ENCODE data around the gene TRIP11. TPM values are rescaled to one million over a fixed set of nuclear protein-coding genes. Genes with fewer than 3 reads are reported as not detected.

The TRIP11 gene
- total and polyA plus RNA-seq, 2 donors (not counting 1 experiment from before 2014, with no cell fraction given): 28.6 to 50.4 TPM

DNA sequence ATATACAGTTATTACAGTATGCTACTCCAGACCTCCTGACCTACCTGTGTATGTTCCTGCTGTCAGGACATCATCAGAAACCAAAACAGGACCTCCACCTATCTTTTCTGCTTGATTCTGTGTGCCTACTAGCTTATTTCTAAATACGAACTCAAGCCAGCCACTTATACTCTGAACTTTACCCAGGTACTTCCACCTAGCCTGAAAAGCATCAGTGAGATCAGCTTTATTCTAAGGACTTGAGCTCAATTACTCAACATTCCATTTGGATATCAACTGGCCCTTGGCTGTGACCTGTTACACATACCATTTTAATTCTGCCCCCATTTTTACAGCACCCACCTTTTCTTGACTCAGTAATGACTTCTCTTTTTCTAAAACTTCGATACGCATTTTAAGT, 29.2 kb downstream of the TRIP11 start:
- no peaks in the 10 kb centered on the region for H3K36me3 ChIP-seq (ENCODE audit: control insufficient read depth, insufficient read depth, low read length)
- TF ChIP-seq, protein P1, sequence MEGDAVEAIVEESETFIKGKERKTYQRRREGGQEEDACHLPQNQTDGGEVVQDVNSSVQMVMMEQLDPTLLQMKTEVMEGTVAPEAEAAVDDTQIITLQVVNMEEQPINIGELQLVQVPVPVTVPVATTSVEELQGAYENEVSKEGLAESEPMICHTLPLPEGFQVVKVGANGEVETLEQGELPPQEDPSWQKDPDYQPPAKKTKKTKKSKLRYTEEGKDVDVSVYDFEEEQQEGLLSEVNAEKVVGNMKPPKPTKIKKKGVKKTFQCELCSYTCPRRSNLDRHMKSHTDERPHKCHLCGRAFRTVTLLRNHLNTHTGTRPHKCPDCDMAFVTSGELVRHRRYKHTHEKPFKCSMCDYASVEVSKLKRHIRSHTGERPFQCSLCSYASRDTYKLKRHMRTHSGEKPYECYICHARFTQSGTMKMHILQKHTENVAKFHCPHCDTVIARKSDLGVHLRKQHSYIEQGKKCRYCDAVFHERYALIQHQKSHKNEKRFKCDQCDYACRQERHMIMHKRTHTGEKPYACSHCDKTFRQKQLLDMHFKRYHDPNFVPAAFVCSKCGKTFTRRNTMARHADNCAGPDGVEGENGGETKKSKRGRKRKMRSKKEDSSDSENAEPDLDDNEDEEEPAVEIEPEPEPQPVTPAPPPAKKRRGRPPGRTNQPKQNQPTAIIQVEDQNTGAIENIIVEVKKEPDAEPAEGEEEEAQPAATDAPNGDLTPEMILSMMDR (conservative IDR thresholded peaks at IDR 0.05 in 1 of 2, IDR thresholded peaks at IDR 0.05 in 1 of 2; ENCODE audit: low read depth in 1 of 2, low read length in 2 of 2): no peak
- no peak for TF ChIP-seq EZH2 (IDR thresholded peaks at IDR 0.05; ENCODE audit: low read length, missing control alignments)
- H3K79me2 ChIP-seq (ENCODE audit: control insufficient read depth, insufficient read depth, low read length): no peaks in the 10 kb centered on the region
- H4K20me1 ChIP-seq (ENCODE audit: control insufficient read depth, extremely low read depth, insufficient read depth, low read length): no peaks in the 10 kb centered on the region
- no peak overlapping the region for H3K27ac ChIP-seq (ENCODE audit: insufficient read depth, low read length)
- no peak for DNase-seq (ENCODE audit: low read depth in 2 of 2)
- no peaks in the 10 kb centered on the region for H3K4me1 ChIP-seq (ENCODE audit: control insufficient read depth, extremely low read depth, insufficient read depth, low read length)
- no peaks in the 10 kb centered on the region for H3K9me3 ChIP-seq (ENCODE audit: control insufficient read depth, insufficient read depth, low read depth, low read length)
- H3K27me3 ChIP-seq (ENCODE audit: control insufficient read depth, insufficient read depth, low read length): no peaks in the 10 kb centered on the region
- H3K4me2 ChIP-seq (ENCODE audit: extremely low read depth, insufficient read depth, low read length): no peak overlapping the region
- H3K4me3 ChIP-seq (replicated peaks in 1 of 4; ENCODE audit: control extremely low read depth in 1 of 4, insufficient read depth in 1 of 4, low read depth in 3 of 4, low read length in 4 of 4): no peak overlapping the region
- no peak overlapping the region for H2AFZ ChIP-seq (ENCODE audit: low read length)
- no peak overlapping the region for H3K9ac ChIP-seq (ENCODE audit: insufficient read depth, low read length)

DNA sequence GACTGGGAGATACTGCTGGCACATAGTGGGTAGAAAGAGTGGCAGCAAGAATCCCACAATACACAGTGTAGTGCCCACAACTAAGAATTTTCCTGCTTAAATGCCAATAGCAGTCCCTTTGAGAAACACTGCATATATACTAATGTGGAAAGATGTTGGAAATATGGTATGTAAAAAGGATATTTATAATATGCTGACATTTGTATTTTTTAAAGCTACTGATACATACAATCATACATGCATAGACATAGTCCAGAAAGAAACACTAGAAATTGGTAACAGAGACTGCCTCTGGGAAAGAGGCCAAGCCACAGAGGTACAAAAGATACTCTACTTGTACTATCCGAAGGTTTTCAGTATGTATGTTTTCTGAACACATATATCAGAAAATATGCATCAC, 30.3 kb downstream of the TRIP11 start:
- Histone ChIP-seq H3K27me3 (ENCODE audit: control insufficient read depth, insufficient read depth, low read length) (no peaks in the 10 kb centered on the region), H2AFZ (ENCODE audit: low read length) (no peak overlapping the region), H3K79me2 (ENCODE audit: control insufficient read depth, insufficient read depth, low read length) (no peaks in the 10 kb centered on the region), H4K20me1 (ENCODE audit: control insufficient read depth, extremely low read depth, insufficient read depth, low read length) (no peaks in the 10 kb centered on the region), H3K4me2 (ENCODE audit: extremely low read depth, insufficient read depth, low read length) (no peak overlapping the region), H3K9ac (ENCODE audit: insufficient read depth, low read length) (no peak overlapping the region), H3K36me3 (ENCODE audit: control insufficient read depth, insufficient read depth, low read length) (peaks cover 2% of the 10 kb centered on the region), H3K9me3 (ENCODE audit: control insufficient read depth, insufficient read depth, low read depth, low read length) (no peaks in the 10 kb centered on the region), H3K4me3 (replicated peaks in 1 of 4; ENCODE audit: control extremely low read depth in 1 of 4, insufficient read depth in 1 of 4, low read depth in 3 of 4, low read length in 4 of 4) (no peak overlapping the region), H3K27ac (ENCODE audit: insufficient read depth, low read length) (no peak overlapping the region), H3K4me1 (ENCODE audit: control insufficient read depth, extremely low read depth, insufficient read depth, low read length) (no peaks in the 10 kb centered on the region)
- DNase-seq (ENCODE audit: low read depth in 2 of 2): no peak
- TF ChIP-seq EZH2 (IDR thresholded peaks at IDR 0.05; ENCODE audit: low read length, missing control alignments): no peak
- TF ChIP-seq, protein P1 (conservative IDR thresholded peaks at IDR 0.05 in 1 of 2, IDR thresholded peaks at IDR 0.05 in 1 of 2; ENCODE audit: low read depth in 1 of 2, low read length in 2 of 2): no peak

GRCh38 chr14:92005019-92005418, 34.8 kb downstream of the TRIP11 start:
- no peak overlapping the region for H3K4me3 ChIP-seq (replicated peaks in 1 of 4; ENCODE audit: control extremely low read depth in 1 of 4, insufficient read depth in 1 of 4, low read depth in 3 of 4, low read length in 4 of 4)
- no peaks in the 10 kb centered on the region for H3K4me1 ChIP-seq (ENCODE audit: control insufficient read depth, extremely low read depth, insufficient read depth, low read length)
- no peak for DNase-seq (ENCODE audit: low read depth in 2 of 2)
- no peaks in the 10 kb centered on the region for H3K27me3 ChIP-seq (ENCODE audit: control insufficient read depth, insufficient read depth, low read length)
- no peak overlapping the region for H3K27ac ChIP-seq (ENCODE audit: insufficient read depth, low read length)
- no peaks in the 10 kb centered on the region for H3K9me3 ChIP-seq (ENCODE audit: control insufficient read depth, insufficient read depth, low read depth, low read length)
- TF ChIP-seq, protein P1 (conservative IDR thresholded peaks at IDR 0.05 in 1 of 2, IDR thresholded peaks at IDR 0.05 in 1 of 2; ENCODE audit: low read depth in 1 of 2, low read length in 2 of 2): no peak
- TF ChIP-seq EZH2 (IDR thresholded peaks at IDR 0.05; ENCODE audit: low read length, missing control alignments): no peak
- H3K9ac ChIP-seq (ENCODE audit: insufficient read depth, low read length): no peak overlapping the region
- H3K36me3 ChIP-seq (ENCODE audit: control insufficient read depth, insufficient read depth, low read length): peaks cover 2% of the 10 kb centered on the region
- no peaks in the 10 kb centered on the region for H3K79me2 ChIP-seq (ENCODE audit: control insufficient read depth, insufficient read depth, low read length)
- H3K4me2 ChIP-seq (ENCODE audit: extremely low read depth, insufficient read depth, low read length): no peak overlapping the region
- H2AFZ ChIP-seq (ENCODE audit: low read length): no peak overlapping the region
- H4K20me1 ChIP-seq (ENCODE audit: control insufficient read depth, extremely low read depth, insufficient read depth, low read length): no peaks in the 10 kb centered on the region

Measured in fibroblast of lung (primary cell).